Body of pancreas (tissue), 4 donors: ENCODE results near the gene NPEPPS.
"Not testable (repeated sequence)": the region's sequence is repeated elsewhere in the genome, so short reads cannot be mapped to it uniquely, and the experiment has no call there.

Source experiments
- CTCF ChIP-seq, 7 experiments: fragments of 450-650 bp in 4 of 7; fragments of 200-600 bp in 3 of 7; sonication (generic) in 3 of 7; IDR thresholded peaks; one replicate each; pipeline ENCODE4 v1.5.1; 2016 to 2019; ENCODE audit warnings: antibody characterized with exemption in 7 of 7
- POLR2A ChIP-seq, 3 donors: fragments of 450-650 bp; IDR thresholded peaks; one replicate each; pipeline ENCODE4 v1.6.1; 2016; ENCODE audit warnings: antibody characterized with exemption in 3 of 3, mild to moderate bottlenecking in 2 of 3

- TF ChIP-seq CTCF, POLR2A (IDR thresholded peaks at IDR 0.05): not testable (repeated sequence)
Measured at GRCh38 chr17:47499494-47499893, 31.4 kb upstream of the NPEPPS start.
